BLaER1 (cell line): ENCODE data around the gene COPG1.

Experiments
- H3K27ac ChIP-seq: shearing (Covaris generic); formaldehyde crosslinking; 2 replicates; pipeline ENCODE4 v1.8.1; 2022
- H3K27me3 ChIP-seq: shearing (Covaris generic); formaldehyde crosslinking; 2 replicates; pipeline ENCODE4 v1.8.1; 2022
- H3K36me3 ChIP-seq: shearing (Covaris generic); formaldehyde crosslinking; 2 replicates; pipeline ENCODE4 v1.8.1; 2022
- H3K4me1 ChIP-seq: shearing (Covaris generic); formaldehyde crosslinking; 2 replicates; pipeline ENCODE4 v1.8.1; 2022
- H3K4me2 ChIP-seq: shearing (Covaris generic); formaldehyde crosslinking; 2 replicates; pipeline ENCODE4 v1.8.1; 2022
- H3K4me3 ChIP-seq: shearing (Covaris generic); formaldehyde crosslinking; 2 replicates; pipeline ENCODE4 v1.8.1; 2022
- H3K9ac ChIP-seq: shearing (Covaris generic); formaldehyde crosslinking; 2 replicates; pipeline ENCODE4 v1.8.1; 2022
- H3K9me3 ChIP-seq: shearing (Covaris generic); formaldehyde crosslinking; 2 replicates; pipeline ENCODE4 v1.8.1; 2022
- H4K20me1 ChIP-seq: shearing (Covaris generic); formaldehyde crosslinking; 2 replicates; pipeline ENCODE4 v1.8.1; 2022
- Cebpa-rat ChIP-seq: shearing (Covaris generic); IDR thresholded peaks from 2 replicates; pipeline ENCODE4 v1.8.1; 2022

Gene COPG1

DNA sequence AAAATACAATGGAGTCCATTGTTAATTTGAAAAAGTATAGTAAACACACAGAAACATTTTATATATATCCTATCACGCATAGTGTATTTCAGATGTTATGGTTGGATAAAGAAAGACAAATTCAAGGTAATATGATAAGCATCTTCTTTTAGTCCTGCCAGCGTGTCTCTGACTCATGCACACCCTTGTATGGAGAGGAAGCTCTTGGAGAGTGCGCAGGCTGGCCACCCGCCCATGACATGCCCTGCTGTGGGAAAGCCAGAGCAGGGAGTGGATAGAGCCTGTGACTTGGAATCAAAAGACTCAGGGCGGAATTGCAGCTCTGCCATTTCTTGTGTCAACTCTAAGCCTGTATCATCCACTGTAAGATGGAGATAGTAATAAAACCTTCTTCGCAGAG, 23.0 kb upstream of the COPG1 start:
- Histone ChIP-seq H3K27ac (no peak overlapping the region), H3K9ac (no peak overlapping the region), H3K4me2 (no peak overlapping the region)

DNA sequence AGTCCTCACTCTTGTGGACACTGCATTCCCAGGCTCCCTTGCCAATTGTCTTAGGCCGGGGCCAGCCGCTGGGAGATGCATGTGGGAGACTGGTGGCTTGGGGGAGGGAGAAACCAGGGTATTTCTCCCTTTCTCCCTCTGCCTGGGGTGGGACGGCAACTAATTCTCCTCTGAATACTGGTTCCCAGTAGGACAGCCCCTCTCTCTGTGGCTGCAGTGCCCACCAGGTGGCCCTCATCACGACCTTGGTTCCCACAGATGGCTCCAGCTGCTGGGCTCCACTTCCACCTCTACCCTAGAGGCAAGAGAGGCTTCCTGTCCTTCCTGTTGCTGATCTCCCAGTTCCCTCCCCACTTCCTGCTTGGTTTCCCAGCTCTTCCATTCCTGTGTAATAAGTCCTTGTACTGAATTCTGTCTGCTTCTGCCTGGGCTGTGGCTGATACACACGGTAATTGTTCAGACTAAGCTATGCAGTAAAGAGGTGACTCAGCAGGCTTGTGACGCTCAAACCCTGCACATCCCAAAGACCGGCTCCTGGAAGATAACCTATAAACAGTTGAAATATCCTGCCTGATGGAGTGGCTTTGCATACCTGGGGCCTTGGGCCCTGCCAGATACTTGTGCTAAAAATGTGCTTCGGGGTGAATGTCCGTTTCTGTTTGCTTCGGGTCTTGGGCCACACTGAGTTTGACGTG, 20.4 kb upstream of the COPG1 start:
- H3K4me1 ChIP-seq, result peaks cover 64% of the 10 kb centered on the region
- H3K27ac ChIP-seq, result peak overlapping the region; percentile 66
- H3K27me3 ChIP-seq, result no peaks in the 10 kb centered on the region
- no peak overlapping the region for H3K9ac ChIP-seq
- TF ChIP-seq Cebpa-rat, result no peak
- H3K4me2 ChIP-seq, result peak overlapping the region; percentile 75
- H3K9me3 ChIP-seq, result no peaks in the 10 kb centered on the region
- no peaks in the 10 kb centered on the region for H4K20me1 ChIP-seq
- H3K4me3 ChIP-seq, result no peak overlapping the region
- no peaks in the 10 kb centered on the region for H3K36me3 ChIP-seq

More for the DNA sequence above, 23.0 kb upstream of the COPG1 start:
- TF ChIP-seq Cebpa-rat, result no peak
- Histone ChIP-seq H3K9me3 (no peaks in the 10 kb centered on the region), H3K27me3 (no peaks in the 10 kb centered on the region), H3K4me3 (no peak overlapping the region), H4K20me1 (no peaks in the 10 kb centered on the region), H3K4me1 (peaks cover 53% of the 10 kb centered on the region), H3K36me3 (no peaks in the 10 kb centered on the region)

DNA sequence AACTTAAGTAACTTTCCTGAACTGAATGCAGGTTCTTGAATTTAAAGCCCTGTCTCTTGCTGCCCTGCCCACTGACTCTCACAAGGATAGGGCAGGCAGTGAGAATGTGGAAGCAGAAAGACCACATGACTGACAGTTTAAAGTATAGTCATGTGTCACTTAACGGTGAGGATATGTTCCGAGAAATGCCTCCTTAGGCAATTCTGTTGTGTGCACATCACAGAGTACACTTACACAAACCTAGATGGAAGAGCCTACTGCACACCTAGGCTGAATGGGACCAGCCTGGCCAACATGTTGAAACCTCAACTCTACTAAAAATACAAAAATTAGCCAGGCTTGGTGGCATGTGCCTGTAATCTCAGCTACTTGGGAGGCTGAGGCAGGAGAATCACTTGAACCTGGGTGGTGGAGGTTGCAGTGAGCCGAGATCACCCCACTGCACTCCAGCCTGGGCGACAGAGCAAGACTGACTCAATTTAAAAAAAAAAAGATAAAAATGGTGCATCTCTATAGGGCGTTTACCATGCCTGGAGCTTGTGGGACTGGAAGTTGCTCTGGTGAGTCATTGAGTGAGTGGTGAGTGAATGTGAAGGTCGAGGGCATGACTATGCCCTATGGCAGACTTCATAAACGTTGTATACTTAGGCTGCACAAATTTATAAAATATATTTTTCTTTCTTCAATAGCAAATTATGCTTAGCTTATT, 18.9 kb upstream of the COPG1 start:
- H3K4me1 ChIP-seq, result peaks cover 67% of the 10 kb centered on the region
- H4K20me1 ChIP-seq, result no peaks in the 10 kb centered on the region
- H3K4me2 ChIP-seq, result no peak overlapping the region
- H3K36me3 ChIP-seq, result no peaks in the 10 kb centered on the region
- H3K9ac ChIP-seq, result no peak overlapping the region
- H3K27ac ChIP-seq, result no peak overlapping the region
- no peaks in the 10 kb centered on the region for H3K27me3 ChIP-seq
- TF ChIP-seq Cebpa-rat, result no peak
- H3K4me3 ChIP-seq, result no peak overlapping the region
- H3K9me3 ChIP-seq, result no peaks in the 10 kb centered on the region

DNA sequence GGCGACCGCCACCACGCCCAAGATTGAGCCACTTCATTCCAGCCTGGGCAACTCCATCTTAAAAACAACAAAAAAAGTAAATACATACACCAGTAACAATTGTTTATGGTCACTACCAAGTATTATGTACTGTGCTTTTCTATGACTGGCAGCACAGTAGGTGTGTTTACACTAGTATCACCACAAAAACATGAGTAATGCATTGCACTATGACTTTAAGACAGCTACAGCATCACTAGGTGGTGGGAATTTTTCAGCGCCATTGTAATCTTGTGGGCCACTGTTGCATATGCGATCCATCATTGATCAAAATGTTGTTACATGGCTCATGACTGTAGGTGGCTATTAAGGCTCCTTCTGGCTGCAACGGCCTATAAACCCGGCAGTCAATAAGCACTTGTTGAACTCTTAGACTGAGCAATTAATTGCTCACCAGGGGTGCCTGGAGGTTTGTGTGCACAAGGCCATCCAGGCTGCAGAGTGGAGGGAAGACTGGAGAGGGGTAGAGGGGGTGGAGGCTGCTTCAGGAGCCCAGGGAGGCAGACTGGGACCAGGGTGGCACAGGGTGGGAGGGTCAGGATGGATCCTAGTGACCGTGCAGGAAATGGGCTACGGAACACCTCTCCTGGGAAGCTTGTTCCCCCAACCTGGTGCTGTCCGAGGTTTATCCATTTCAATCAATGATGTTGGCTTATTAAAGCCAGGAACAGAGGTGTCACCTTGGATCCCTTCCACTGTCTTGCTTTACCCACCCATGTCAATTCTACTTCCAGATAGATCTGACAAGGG, 17.9 kb upstream of the COPG1 start:
- Histone ChIP-seq H3K9ac (no peak overlapping the region), H3K9me3 (no peaks in the 10 kb centered on the region), H3K4me3 (no peak overlapping the region), H3K36me3 (no peaks in the 10 kb centered on the region), H3K27me3 (no peaks in the 10 kb centered on the region), H3K4me2 (no peak overlapping the region), H4K20me1 (no peaks in the 10 kb centered on the region), H3K4me1 (peaks cover 67% of the 10 kb centered on the region), H3K27ac (peak overlapping the region; percentile 20; the same call in 1 of the 2 replicates)
- TF ChIP-seq Cebpa-rat, result no peak

DNA sequence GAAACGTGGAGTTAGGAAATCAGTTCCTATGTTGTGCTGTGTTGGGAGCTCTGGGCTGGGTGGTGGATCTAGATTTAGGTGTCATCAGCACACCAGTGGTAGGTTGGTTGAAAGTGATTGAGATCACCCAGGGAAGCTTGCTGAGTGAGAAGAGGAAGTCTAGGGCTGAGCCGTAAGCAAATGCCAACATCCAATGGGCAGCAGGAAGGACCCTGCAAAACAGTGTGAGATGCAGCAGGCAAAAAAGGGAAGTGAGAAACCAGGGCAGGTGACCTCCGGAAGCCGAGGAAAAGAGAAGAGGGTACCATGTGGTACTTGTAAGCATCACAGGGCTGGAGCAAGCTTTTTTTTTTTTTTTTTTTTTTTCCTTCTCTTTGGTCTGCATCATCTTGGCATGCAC, 15.9 kb upstream of the COPG1 start:
- Histone ChIP-seq H3K9ac (no peak overlapping the region), H4K20me1 (no peaks in the 10 kb centered on the region), H3K27ac (peak overlapping the region; percentile 60), H3K36me3 (no peaks in the 10 kb centered on the region), H3K9me3 (no peaks in the 10 kb centered on the region), H3K4me1 (peaks cover 52% of the 10 kb centered on the region), H3K4me3 (no peak overlapping the region), H3K4me2 (peak overlapping the region; percentile 59), H3K27me3 (no peaks in the 10 kb centered on the region)
- no peak for TF ChIP-seq Cebpa-rat

DNA sequence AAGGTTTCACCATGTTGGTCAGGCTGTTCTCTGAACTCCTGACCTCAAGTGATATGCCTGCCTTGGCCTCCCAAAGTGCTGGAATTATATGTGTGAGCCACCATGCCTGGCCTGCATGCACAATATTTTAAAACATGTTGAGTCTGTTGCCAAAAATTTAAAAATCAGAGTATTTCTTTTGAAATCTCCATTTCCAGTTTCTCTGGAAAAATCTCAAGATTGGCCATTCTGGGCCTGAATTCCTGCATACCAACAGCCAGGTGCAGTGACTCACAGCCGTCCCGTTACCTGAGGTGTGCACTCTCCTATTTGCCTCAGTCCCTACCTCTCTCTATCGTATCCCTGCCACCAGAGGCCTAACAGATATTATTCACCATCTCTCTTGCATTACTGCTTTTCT, 15.0 kb upstream of the COPG1 start:
- H3K27ac ChIP-seq, result peak overlapping the region; percentile 54
- H3K4me1 ChIP-seq, result peaks cover 43% of the 10 kb centered on the region
- H3K4me2 ChIP-seq, result peak overlapping the region; percentile 59

DNA sequence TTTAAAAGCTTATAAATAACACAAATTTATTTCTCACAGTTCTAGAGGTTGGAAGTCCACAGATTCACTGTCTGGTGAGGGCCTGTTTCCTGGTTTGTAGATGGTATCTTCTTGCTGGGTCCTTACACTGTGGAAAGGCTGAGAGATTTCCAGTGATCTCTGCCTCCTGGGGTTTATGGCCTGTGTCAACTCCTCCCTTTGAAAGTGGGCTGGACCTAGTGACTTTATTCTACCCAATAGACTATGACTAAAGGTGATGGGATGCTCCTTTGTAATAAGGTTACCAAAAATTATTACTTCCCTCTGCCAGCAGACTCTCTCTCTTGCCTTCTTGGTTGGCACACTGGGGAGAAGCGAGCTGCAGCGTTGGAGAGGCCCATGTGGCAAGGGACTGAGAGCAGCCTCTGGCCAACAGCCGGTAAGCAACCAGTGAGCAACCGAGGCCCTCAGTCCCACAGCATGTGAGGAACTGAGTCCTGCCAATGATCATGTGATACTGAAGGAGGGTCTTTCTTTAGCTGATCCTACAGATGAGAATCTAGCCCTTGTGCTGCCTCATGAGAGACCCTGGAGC, 14.0 kb upstream of the COPG1 start:
- no peak for TF ChIP-seq Cebpa-rat
- no peaks in the 10 kb centered on the region for H4K20me1 ChIP-seq
- no peaks in the 10 kb centered on the region for H3K27me3 ChIP-seq
- peaks cover 33% of the 10 kb centered on the region for H3K4me1 ChIP-seq
- no peaks in the 10 kb centered on the region for H3K9me3 ChIP-seq
- no peak overlapping the region for H3K4me3 ChIP-seq
- peak overlapping the region; percentile 59 for H3K4me2 ChIP-seq
- peak overlapping the region; percentile 54 for H3K27ac ChIP-seq
- H3K9ac ChIP-seq, result 0 out of 2 replicates have a peak overlapping the region, but pooled peaks have one; percentile 4
- no peaks in the 10 kb centered on the region for H3K36me3 ChIP-seq

More for the DNA sequence above, 15.0 kb upstream of the COPG1 start:
- Histone ChIP-seq H3K9me3 (no peaks in the 10 kb centered on the region), H3K4me3 (no peak overlapping the region), H4K20me1 (no peaks in the 10 kb centered on the region), H3K27me3 (no peaks in the 10 kb centered on the region), H3K9ac (no peak overlapping the region), H3K36me3 (no peaks in the 10 kb centered on the region)
- TF ChIP-seq Cebpa-rat, result no peak

DNA sequence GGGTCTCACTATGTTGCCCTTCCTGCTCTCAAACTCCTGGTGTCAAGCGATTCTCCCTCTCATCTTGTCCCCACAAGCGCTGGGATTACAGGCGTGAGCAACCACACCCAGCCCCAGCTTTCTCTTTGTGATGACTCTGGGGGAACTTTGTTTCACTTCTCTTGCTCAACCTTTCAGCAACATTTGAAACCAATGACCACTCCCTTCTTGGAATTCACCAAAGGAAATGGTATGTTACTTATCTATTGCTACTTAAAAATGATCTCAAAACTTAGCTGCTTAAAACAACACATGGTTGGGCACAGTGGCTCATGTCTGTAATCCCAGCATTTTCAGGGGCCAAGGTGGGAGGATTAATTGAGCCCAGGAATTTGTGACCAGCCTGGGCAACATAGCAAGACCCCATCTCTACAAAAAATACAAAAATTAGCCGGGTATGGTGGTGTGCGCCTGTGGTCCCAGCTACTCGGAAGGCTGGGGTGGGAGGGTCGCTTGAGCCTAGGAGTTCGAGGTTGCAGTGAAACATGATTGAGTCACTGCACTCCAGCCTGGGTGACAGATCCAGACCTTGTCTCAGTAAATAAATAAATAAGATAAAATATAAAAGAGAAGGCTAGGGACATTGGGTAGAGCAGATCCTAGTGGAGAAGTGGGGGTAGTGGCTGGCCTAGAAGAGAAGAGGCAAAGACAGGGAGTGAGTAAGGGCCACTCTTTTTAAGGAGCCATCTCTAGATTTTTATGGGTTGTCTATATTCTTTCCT, 10.3 kb upstream of the COPG1 start:
- Histone ChIP-seq H4K20me1 (no peaks in the 10 kb centered on the region), H3K4me1 (peaks cover 19% of the 10 kb centered on the region), H3K9me3 (no peaks in the 10 kb centered on the region), H3K4me3 (no peak overlapping the region), H3K27ac (no peak overlapping the region), H3K9ac (no peak overlapping the region), H3K36me3 (no peaks in the 10 kb centered on the region), H3K27me3 (no peaks in the 10 kb centered on the region), H3K4me2 (no peak overlapping the region)
- no peak for TF ChIP-seq Cebpa-rat

DNA sequence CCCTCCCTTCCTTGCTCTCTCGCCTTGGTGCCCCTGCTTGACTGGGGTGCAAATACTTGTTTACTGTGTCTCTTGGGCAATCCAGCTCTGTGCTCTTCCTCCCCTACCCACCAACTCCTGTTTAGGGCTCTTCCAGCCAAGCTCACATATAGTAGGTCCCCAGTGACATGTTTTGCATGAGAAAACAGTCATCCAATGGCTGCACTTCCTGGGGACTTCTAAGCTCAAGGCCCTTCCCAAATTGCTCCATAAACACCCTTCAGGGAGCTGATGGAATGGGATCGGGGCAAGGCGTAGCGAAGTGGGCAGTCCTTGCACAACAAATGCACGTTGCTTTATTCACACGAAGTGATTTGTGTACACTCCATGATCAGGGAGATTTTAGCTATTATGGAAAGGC, 9.4 kb upstream of the COPG1 start:
- 0 out of 2 replicates have a peak overlapping the region, but pooled peaks have one; percentile 26 for H3K27ac ChIP-seq
- no peaks in the 10 kb centered on the region for H3K27me3 ChIP-seq
- H3K4me1 ChIP-seq, result peaks cover 10% of the 10 kb centered on the region
- no peaks in the 10 kb centered on the region for H3K9me3 ChIP-seq
- no peak overlapping the region for H3K4me3 ChIP-seq
- H3K9ac ChIP-seq, result no peak overlapping the region
- no peaks in the 10 kb centered on the region for H3K36me3 ChIP-seq
- TF ChIP-seq Cebpa-rat, result no peak
- peak overlapping the region; percentile 3; the same call in 1 of the 2 replicates for H3K4me2 ChIP-seq
- H4K20me1 ChIP-seq, result no peaks in the 10 kb centered on the region
